ENCODE results near the gene IGF1R. TPM values are rescaled to one million over a fixed set of nuclear protein-coding genes. Genes with fewer than 3 reads are reported as not detected.
A peak's percentile ranks its signal among the peaks of the same experiment; 100 is the strongest.

IGF1R gene
- total RNA-seq, 2 donors from 2014 or later: 32.1 to 64.1 TPM

GRCh38 chr15:98643115-98643514, 5.2 kb upstream of the IGF1R start:
- DNase-seq (ENCODE audit: low spot score): no peak
- TF ChIP-seq, protein P1, sequence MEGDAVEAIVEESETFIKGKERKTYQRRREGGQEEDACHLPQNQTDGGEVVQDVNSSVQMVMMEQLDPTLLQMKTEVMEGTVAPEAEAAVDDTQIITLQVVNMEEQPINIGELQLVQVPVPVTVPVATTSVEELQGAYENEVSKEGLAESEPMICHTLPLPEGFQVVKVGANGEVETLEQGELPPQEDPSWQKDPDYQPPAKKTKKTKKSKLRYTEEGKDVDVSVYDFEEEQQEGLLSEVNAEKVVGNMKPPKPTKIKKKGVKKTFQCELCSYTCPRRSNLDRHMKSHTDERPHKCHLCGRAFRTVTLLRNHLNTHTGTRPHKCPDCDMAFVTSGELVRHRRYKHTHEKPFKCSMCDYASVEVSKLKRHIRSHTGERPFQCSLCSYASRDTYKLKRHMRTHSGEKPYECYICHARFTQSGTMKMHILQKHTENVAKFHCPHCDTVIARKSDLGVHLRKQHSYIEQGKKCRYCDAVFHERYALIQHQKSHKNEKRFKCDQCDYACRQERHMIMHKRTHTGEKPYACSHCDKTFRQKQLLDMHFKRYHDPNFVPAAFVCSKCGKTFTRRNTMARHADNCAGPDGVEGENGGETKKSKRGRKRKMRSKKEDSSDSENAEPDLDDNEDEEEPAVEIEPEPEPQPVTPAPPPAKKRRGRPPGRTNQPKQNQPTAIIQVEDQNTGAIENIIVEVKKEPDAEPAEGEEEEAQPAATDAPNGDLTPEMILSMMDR (IDR thresholded peaks at IDR 0.05): no peak
- peaks cover 0 to 3% of the 10 kb centered on the region in 2 donors for H3K4me1 ChIP-seq
- H3K27ac ChIP-seq: no peak overlapping the region
- H3K4me3 ChIP-seq: no peak overlapping the region
- H3K9me3 ChIP-seq: no peaks in the 10 kb centered on the region
- no peaks in the 10 kb centered on the region for H3K36me3 ChIP-seq
- no peaks in the 10 kb centered on the region for H3K27me3 ChIP-seq

GRCh38 chr15:98646546-98647025, 1.8 kb upstream of the IGF1R start:
- Histone ChIP-seq H3K4me1 (peaks cover 0 to 7% of the 10 kb centered on the region in 2 donors), H3K4me3 (peak overlapping the region; percentile 74 to 85), H3K9me3 (no peaks in the 10 kb centered on the region), H3K27me3 (no peaks in the 10 kb centered on the region), H3K27ac (peak overlapping the region; percentile 86 to 98), H3K36me3 (no peaks in the 10 kb centered on the region)
- no peak for DNase-seq (ENCODE audit: low spot score)
- TF ChIP-seq, protein P1 (IDR thresholded peaks at IDR 0.05): no peak

DNA sequence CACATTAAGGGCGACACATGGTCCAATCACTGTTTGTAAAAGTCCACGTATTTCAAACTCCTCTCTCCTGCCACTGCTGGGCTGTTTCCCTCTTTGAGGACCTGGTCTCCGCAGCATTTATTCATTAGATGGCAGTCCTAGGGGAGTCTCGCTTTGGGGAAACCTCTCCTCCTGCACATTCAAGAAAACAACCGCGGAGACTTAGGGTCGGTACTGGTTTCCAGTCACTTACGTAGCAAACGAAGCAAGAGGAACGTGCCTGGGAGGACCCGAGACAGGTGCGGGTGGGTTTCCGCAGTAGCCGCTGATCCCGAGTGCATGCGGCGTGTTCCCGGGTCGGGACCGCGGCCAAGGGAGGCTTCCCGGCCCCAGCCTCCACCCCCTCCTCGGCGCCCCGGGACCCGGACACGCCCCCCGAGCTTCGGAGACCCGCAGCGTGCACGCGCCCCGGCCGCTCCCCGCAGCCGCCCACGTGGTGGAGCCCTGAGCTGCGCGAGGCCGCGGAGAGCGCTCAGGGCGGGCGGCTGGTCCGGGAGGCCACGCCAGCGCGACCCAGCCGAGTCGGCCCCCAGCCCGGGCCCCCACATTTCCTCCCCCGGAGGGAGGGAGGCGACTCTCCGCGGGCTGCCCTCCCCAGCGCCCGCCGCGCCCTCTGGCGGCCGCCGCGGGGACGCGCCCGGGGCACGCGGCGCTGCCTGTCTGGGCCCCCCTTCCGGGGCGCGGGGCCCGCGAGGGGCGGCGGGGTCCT, 1.1 kb upstream of the IGF1R start:
- Histone ChIP-seq H3K4me3 (peak overlapping the region; percentile 74 to 85), H3K4me1 (peaks cover 0 to 13% of the 10 kb centered on the region in 2 donors), H3K9me3 (no peaks in the 10 kb centered on the region), H3K27ac (peak overlapping the region; percentile 86 to 98), H3K27me3 (no peaks in the 10 kb centered on the region), H3K36me3 (no peaks in the 10 kb centered on the region)
- TF ChIP-seq, protein P1 (IDR thresholded peaks at IDR 0.05): peak; percentile 65 to 95
- no peak for DNase-seq (ENCODE audit: low spot score)

DNA sequence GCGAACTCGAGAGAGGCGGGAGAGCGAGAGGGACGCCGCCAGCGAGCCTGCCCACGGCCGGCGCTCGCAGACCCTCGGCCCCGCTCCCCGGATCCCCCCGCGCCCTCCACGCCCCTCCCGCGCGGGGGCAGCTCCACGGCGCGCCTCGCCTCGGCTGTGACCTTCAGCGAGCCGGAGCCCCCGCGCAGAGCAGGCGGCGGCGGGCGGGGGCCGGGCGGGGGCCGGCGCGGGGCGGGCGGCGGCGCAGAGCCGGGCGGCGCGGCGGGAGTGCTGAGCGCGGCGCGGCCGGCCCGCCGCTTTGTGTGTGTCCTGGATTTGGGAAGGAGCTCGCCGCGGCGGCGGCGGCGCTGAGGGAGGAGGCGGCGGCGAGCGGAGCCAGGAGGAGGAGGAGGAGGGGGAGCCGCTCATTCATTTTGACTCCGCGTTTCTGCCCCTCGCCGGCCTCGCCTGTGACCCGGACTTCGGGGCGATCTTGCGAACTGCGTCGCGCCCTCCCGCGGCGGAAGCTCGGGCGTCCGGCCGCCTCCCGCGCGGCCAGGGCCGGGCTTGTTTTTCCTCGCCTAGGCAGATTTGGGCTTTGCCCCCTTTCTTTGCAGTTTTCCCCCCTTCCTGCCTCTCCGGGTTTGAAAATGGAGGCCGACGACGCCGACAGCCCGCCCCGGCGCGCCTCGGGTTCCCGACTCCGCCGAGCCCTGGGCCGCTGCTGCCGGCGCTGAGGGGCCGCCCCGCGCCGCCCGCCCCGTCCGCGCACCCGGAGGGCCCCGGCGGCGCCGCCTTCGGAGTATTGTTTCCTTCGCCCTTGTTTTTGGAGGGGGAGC, 524 bp downstream of the IGF1R start:
- no peaks in the 10 kb centered on the region for H3K27me3 ChIP-seq
- peak overlapping the region; percentile 95 to 98 for H3K27ac ChIP-seq
- peaks cover 0 to 29% of the 10 kb centered on the region in 2 donors for H3K4me1 ChIP-seq
- H3K36me3 ChIP-seq: no peaks in the 10 kb centered on the region
- no peak for DNase-seq (ENCODE audit: low spot score)
- TF ChIP-seq, protein P1 (IDR thresholded peaks at IDR 0.05): no peak
- no peaks in the 10 kb centered on the region for H3K9me3 ChIP-seq
- H3K4me3 ChIP-seq: peak overlapping the region; percentile 85 to 91

DNA sequence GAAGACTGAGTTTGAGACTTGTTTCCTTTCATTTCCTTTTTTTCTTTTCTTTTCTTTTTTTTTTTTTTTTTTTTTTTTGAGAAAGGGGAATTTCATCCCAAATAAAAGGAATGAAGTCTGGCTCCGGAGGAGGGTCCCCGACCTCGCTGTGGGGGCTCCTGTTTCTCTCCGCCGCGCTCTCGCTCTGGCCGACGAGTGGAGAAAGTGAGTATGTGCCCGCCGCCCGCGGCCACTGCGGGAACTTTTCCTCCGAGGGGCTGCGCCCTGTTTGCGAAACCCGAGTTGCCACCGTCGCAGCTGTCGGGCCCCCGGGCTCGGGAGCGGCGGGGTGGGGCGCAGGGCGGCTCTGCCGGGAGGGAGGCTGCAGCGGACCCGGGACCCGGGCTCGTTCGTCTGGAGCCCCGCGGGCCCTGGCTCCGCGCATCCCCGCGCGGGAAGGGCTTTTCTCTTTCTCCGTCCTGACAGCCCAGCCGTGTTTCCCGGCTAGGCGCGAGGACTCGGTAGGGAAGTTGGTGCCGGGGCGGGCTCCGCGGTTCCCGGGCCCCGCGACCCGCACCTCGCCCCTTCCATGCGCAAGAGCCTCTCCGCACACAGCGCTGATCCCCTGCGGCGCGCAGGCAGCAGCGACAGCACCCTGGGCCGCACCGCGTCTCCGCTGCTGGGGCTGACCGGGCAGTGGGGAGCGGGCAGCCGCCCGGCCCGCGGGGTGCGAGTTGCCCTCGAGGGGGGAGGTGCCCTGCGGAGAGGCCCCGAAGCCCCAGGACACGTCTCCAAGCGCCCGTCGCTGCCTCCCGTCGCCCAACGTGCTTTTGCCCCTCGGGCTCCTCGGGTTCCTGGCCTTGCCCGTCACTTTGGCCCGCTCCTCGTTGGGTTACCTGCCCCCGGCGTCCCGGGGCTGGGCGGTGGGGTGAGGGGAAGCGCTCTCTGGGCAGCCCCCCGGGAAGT, 1.4 kb downstream of the IGF1R start:
- Histone ChIP-seq H3K4me1 (peaks cover 0 to 38% of the 10 kb centered on the region in 2 donors), H3K27ac (peak overlapping the region; percentile 95 to 98), H3K9me3 (no peaks in the 10 kb centered on the region), H3K4me3 (peak overlapping the region; percentile 85 to 91), H3K27me3 (no peaks in the 10 kb centered on the region), H3K36me3 (no peaks in the 10 kb centered on the region)
- no peak for DNase-seq (ENCODE audit: low spot score)
- TF ChIP-seq, protein P1 (IDR thresholded peaks at IDR 0.05): peak in 1 of 2 donors; percentile 18

All from right atrium auricular region (tissue), 2 donors.